SU-DHL-6 (cell line): ENCODE measurements around the gene KLHL7.

Source experiments
- H2AFZ ChIP-seq: fragments of 200-600 bp; sonication (generic); 2 replicates; pipeline ENCODE4 v1.6.1; 2014; ENCODE audit warnings: low read depth, mild to moderate bottlenecking, moderate library complexity, mixed read lengths, antibody characterized with exemption, low read length; ENCODE audit not compliant: severe bottlenecking
- H3F3A ChIP-seq: fragments of 200-600 bp; shearing (Covaris generic); 2 replicates; pipeline ENCODE4 v1.6.0; 2016; ENCODE audit warnings: antibody characterized with exemption, mild to moderate bottlenecking; ENCODE audit not compliant: insufficient read depth
- H3K27ac ChIP-seq: fragments of 200-600 bp; sonication (generic); 2 replicates; pipeline ENCODE4 v1.5.1; 2016; ENCODE audit warnings: low read depth, mild to moderate bottlenecking, low read length, moderate library complexity, mixed read lengths
- H3K27me3 ChIP-seq: fragments of 200-600 bp; sonication (generic), shearing (Covaris generic); 2 replicates; pipeline ENCODE4 v1.6.0; 2014; ENCODE audit warnings: mild to moderate bottlenecking, low read length
- H3K36me3 ChIP-seq: fragments of 200-600 bp; sonication (generic); 2 replicates; pipeline ENCODE4 v1.6.1; 2014; ENCODE audit warnings: mild to moderate bottlenecking, low read length, mixed read lengths
- H3K4me2 ChIP-seq: fragments of 300-600, 200-600 bp; shearing (Covaris generic), sonication (generic); 2 replicates; pipeline ENCODE4 v1.6.0; 2014; ENCODE audit warnings: low read length, low read depth, mild to moderate bottlenecking; ENCODE audit not compliant: poor library complexity, severe bottlenecking
- H3K4me3 ChIP-seq: fragments of 200-600 bp; sonication (generic); 2 replicates; pipeline ENCODE4 v1.5.1; 2014; ENCODE audit warnings: antibody characterized with exemption, low read length, mild to moderate bottlenecking, mixed read lengths; ENCODE audit not compliant: insufficient read depth, poor library complexity, severe bottlenecking
- H3K79me2 ChIP-seq: fragments of 200-600 bp; sonication (generic); 2 replicates; pipeline ENCODE4 v1.6.1; 2014; ENCODE audit warnings: mild to moderate bottlenecking, low read length, moderate library complexity; ENCODE audit not compliant: insufficient read depth
- H3K9ac ChIP-seq: fragments of 200-600 bp; sonication (generic); 2 replicates; pipeline ENCODE4 v1.7.0; 2014; ENCODE audit warnings: mild to moderate bottlenecking, low read length
- H3K9me2 ChIP-seq: fragments of 200-600 bp; sonication (generic); replicated peaks from 2 replicates; pipeline ENCODE4 v1.6.1; 2014; ENCODE audit warnings: low read length; ENCODE audit not compliant: insufficient read depth
- H3K9me3 ChIP-seq: fragments of 200-600 bp; sonication (generic); 2 replicates; pipeline ENCODE4 v1.6.1; 2014; ENCODE audit warnings: low read length, mixed read lengths; ENCODE audit not compliant: insufficient read depth
- H4K20me1 ChIP-seq: fragments of 200-600 bp; sonication (generic); 2 replicates; pipeline ENCODE4 v1.6.1; 2014; ENCODE audit warnings: low read depth, mild to moderate bottlenecking, antibody characterized with exemption, low read length, moderate library complexity, mixed read lengths
- EZH2phosphoT487 ChIP-seq: fragments of 200-600 bp; sonication (generic), shearing (Covaris generic); conservative IDR thresholded peaks from 2 replicates; pipeline ENCODE4 v1.6.1; 2018; ENCODE audit warnings: mild to moderate bottlenecking, antibody characterized with exemption, low read length, moderate library complexity, mixed read lengths
- TF ChIP-seq, protein P1 (sequence below): fragments of 200-600 bp; sonication (generic); IDR thresholded peaks from one replicate; pipeline ENCODE4 v1.5.1; 2017; ENCODE audit warnings: antibody characterized with exemption, mild to moderate bottlenecking, low read length, moderate library complexity; ENCODE audit not compliant: insufficient read depth, poor library complexity, severe bottlenecking

The KLHL7 gene

DNA sequence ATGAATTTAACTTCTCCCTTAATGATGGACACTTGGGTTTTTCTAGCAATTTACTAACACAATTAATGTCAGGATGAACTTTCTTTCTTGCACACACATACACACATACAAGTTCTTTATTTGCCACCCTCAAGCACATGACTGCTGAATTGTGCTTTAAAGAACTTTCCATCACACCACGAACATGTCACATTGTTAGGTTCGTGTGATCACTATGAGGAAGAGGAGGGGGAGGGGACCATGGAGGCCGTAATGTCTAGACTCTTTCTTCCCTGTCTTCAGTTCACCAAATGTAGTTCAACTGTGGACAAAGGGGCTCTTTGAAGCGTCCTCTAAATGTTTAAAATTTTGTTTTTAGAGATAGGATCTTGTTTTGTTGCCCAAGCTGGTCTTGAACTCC, 107.3 kb downstream of the KLHL7 start:
- Histone ChIP-seq H3K9me2 (no peaks in the 10 kb centered on the region), H3K4me3 (no peak overlapping the region), H3F3A (no peaks in the 10 kb centered on the region), H3K27me3 (no peaks in the 10 kb centered on the region), H3K27ac (no peak overlapping the region), H3K9ac (no peak overlapping the region), H3K4me2 (no peak overlapping the region), H3K9me3 (no peaks in the 10 kb centered on the region), H3K36me3 (no peaks in the 10 kb centered on the region), H4K20me1 (no peaks in the 10 kb centered on the region), H3K79me2 (no peaks in the 10 kb centered on the region), H2AFZ (no peak overlapping the region)
- TF ChIP-seq, protein P1, sequence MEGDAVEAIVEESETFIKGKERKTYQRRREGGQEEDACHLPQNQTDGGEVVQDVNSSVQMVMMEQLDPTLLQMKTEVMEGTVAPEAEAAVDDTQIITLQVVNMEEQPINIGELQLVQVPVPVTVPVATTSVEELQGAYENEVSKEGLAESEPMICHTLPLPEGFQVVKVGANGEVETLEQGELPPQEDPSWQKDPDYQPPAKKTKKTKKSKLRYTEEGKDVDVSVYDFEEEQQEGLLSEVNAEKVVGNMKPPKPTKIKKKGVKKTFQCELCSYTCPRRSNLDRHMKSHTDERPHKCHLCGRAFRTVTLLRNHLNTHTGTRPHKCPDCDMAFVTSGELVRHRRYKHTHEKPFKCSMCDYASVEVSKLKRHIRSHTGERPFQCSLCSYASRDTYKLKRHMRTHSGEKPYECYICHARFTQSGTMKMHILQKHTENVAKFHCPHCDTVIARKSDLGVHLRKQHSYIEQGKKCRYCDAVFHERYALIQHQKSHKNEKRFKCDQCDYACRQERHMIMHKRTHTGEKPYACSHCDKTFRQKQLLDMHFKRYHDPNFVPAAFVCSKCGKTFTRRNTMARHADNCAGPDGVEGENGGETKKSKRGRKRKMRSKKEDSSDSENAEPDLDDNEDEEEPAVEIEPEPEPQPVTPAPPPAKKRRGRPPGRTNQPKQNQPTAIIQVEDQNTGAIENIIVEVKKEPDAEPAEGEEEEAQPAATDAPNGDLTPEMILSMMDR: no peak
- no peak for TF ChIP-seq EZH2phosphoT487

DNA sequence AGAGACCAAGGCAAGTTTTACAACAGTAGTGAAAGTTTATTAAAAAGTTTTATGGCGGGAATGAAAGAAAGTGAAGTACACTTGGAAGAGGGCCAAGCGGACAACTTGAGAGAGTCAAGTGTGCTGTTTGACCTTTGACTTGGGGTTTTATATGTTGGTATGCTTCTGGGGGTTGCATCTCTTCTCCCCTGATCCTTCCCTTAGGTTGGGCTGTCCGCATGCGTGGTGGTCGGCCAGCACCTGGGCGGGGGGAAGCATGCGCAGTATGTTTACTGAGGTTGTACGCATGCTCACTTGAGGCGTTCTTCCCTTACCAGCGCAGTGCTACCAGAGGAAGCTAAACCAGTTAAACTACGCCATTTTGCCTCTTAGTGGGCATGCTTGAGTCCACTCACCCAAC, 108.2 kb downstream of the KLHL7 start:
- H2AFZ ChIP-seq: no peak overlapping the region

DNA sequence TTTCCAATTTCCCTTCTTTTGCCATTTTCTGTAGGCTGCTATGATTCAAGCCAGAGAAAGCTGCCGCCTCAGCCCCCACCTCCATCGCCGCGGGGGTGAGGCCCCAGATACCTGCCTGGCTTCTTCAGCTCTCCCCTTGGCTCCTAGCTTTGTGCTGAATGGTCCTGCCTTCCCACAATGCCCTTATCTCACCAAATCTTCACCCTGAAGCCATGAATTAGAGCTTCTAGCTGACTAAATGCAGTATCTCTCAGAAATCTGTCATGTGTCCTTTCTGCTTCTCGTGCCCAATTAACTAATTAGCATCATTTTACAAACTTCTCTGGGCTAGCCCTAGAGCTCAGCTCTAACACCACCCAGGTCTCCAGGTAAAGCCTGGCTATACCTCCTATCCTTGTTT, 108.8 kb downstream of the KLHL7 start:
- H3K79me2 ChIP-seq: no peaks in the 10 kb centered on the region
- no peak overlapping the region for H3K4me2 ChIP-seq
- H3K27ac ChIP-seq: no peak overlapping the region
- no peaks in the 10 kb centered on the region for H3K9me2 ChIP-seq
- no peak for TF ChIP-seq EZH2phosphoT487
- TF ChIP-seq, protein P1: no peak
- H2AFZ ChIP-seq: no peak overlapping the region
- no peaks in the 10 kb centered on the region for H4K20me1 ChIP-seq
- H3K27me3 ChIP-seq: no peaks in the 10 kb centered on the region
- no peak overlapping the region for H3K4me3 ChIP-seq
- H3K9me3 ChIP-seq: no peaks in the 10 kb centered on the region
- no peaks in the 10 kb centered on the region for H3K36me3 ChIP-seq
- no peaks in the 10 kb centered on the region for H3F3A ChIP-seq
- no peak overlapping the region for H3K9ac ChIP-seq

More for the DNA sequence above, 108.2 kb downstream of the KLHL7 start:
- Histone ChIP-seq H3K9me3 (no peaks in the 10 kb centered on the region), H3K79me2 (no peaks in the 10 kb centered on the region), H3K27ac (no peak overlapping the region), H3K27me3 (no peaks in the 10 kb centered on the region), H3K4me3 (no peak overlapping the region), H3F3A (no peaks in the 10 kb centered on the region), H3K36me3 (no peaks in the 10 kb centered on the region), H3K4me2 (no peak overlapping the region), H3K9ac (no peak overlapping the region), H3K9me2 (no peaks in the 10 kb centered on the region), H4K20me1 (no peaks in the 10 kb centered on the region)
- no peak for TF ChIP-seq EZH2phosphoT487
- TF ChIP-seq, protein P1: no peak

DNA sequence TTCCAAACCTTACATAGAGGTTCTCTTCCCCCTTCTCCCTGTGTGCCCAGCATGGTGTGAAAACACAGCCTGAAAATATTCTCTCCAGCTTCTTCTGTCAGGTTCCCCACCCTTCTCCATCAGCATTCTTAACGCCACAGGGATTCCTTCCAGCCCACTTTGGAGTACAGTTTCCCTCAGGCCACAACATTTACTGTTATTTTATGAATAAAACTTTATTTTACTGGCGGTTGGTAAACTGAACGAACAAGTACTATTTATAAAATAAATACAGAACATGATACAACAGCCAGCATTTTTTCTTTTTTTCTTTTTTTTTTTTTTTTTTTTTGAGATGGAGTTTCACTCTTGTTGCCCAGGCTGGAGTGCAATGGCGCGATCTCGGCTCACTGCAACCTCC, 109.4 kb downstream of the KLHL7 start:
- Histone ChIP-seq H3F3A (no peaks in the 10 kb centered on the region), H3K9me2 (no peaks in the 10 kb centered on the region), H4K20me1 (no peaks in the 10 kb centered on the region), H3K4me3 (no peak overlapping the region), H3K27ac (no peak overlapping the region), H2AFZ (no peak overlapping the region), H3K9me3 (no peaks in the 10 kb centered on the region), H3K36me3 (no peaks in the 10 kb centered on the region), H3K4me2 (no peak overlapping the region), H3K79me2 (no peaks in the 10 kb centered on the region), H3K27me3 (no peaks in the 10 kb centered on the region), H3K9ac (no peak overlapping the region)
- TF ChIP-seq, protein P1: no peak
- TF ChIP-seq EZH2phosphoT487: no peak
